ENCODE measurements around the gene MFAP3L. TPM values are rescaled to one million over a fixed set of nuclear protein-coding genes. Genes with fewer than 3 reads are reported as not detected.

Gene MFAP3L
- total RNA-seq, 1 donor from 2014 or later, result 14.2 TPM

GRCh38 chr4:169975131-169975837 is 50.9 kb downstream of the MFAP3L start:
- TF ChIP-seq CTCF (IDR thresholded peaks at IDR 0.05; ENCODE audit: insufficient read depth, low read length, poor library complexity, severe bottlenecking), result no peak
- no peak for DNase-seq (ENCODE audit: low read depth)
- Histone ChIP-seq H3K4me3 (ENCODE audit: low read depth, low read length) (no peak overlapping the region), H3K36me3 (ENCODE audit: control insufficient read depth, insufficient read depth, low read length) (no peaks in the 10 kb centered on the region), H3K27me3 (ENCODE audit: control insufficient read depth, insufficient read depth, low read length) (no peaks in the 10 kb centered on the region)

GRCh38 chr4:169971456-169972015 is 54.7 kb downstream of the MFAP3L start:
- DNase-seq (ENCODE audit: low read depth), result no peak
- no peak for TF ChIP-seq CTCF (IDR thresholded peaks at IDR 0.05; ENCODE audit: insufficient read depth, low read length, poor library complexity, severe bottlenecking)
- Histone ChIP-seq H3K27me3 (ENCODE audit: control insufficient read depth, insufficient read depth, low read length) (no peaks in the 10 kb centered on the region), H3K36me3 (ENCODE audit: control insufficient read depth, insufficient read depth, low read length) (no peaks in the 10 kb centered on the region), H3K4me3 (ENCODE audit: low read depth, low read length) (no peak overlapping the region)

GRCh38 chr4:169968999-169969398 is 57.2 kb downstream of the MFAP3L start:
- Histone ChIP-seq H3K4me3 (ENCODE audit: low read depth, low read length) (no peak overlapping the region), H3K27me3 (ENCODE audit: control insufficient read depth, insufficient read depth, low read length) (no peaks in the 10 kb centered on the region), H3K36me3 (ENCODE audit: control insufficient read depth, insufficient read depth, low read length) (no peaks in the 10 kb centered on the region)
- DNase-seq (ENCODE audit: low read depth), result no peak
- TF ChIP-seq CTCF (IDR thresholded peaks at IDR 0.05; ENCODE audit: insufficient read depth, low read length, poor library complexity, severe bottlenecking), result no peak

GRCh38 chr4:169963998-169964397 is 62.2 kb downstream of the MFAP3L start:
- no peak overlapping the region for H3K4me3 ChIP-seq (ENCODE audit: low read depth, low read length)
- no peaks in the 10 kb centered on the region for H3K36me3 ChIP-seq (ENCODE audit: control insufficient read depth, insufficient read depth, low read length)
- no peak for DNase-seq (ENCODE audit: low read depth)
- no peak for TF ChIP-seq CTCF (IDR thresholded peaks at IDR 0.05; ENCODE audit: insufficient read depth, low read length, poor library complexity, severe bottlenecking)
- no peaks in the 10 kb centered on the region for H3K27me3 ChIP-seq (ENCODE audit: control insufficient read depth, insufficient read depth, low read length)

- Histone ChIP-seq H3K27me3 (ENCODE audit: control insufficient read depth, insufficient read depth, low read length) (no peaks in the 10 kb centered on the region), H3K4me3 (ENCODE audit: low read depth, low read length) (no peak overlapping the region), H3K36me3 (ENCODE audit: control insufficient read depth, insufficient read depth, low read length) (no peaks in the 10 kb centered on the region)
- no peak for TF ChIP-seq CTCF (IDR thresholded peaks at IDR 0.05; ENCODE audit: insufficient read depth, low read length, poor library complexity, severe bottlenecking)
- DNase-seq (ENCODE audit: low read depth), result no peak
Observed at GRCh38 chr4:169959254-169959653, 66.9 kb downstream of the MFAP3L start.

GRCh38 chr4:169958629-169959028 is 67.6 kb downstream of the MFAP3L start:
- no peak for DNase-seq (ENCODE audit: low read depth)
- Histone ChIP-seq H3K27me3 (ENCODE audit: control insufficient read depth, insufficient read depth, low read length) (no peaks in the 10 kb centered on the region), H3K4me3 (ENCODE audit: low read depth, low read length) (no peak overlapping the region), H3K36me3 (ENCODE audit: control insufficient read depth, insufficient read depth, low read length) (no peaks in the 10 kb centered on the region)
- no peak for TF ChIP-seq CTCF (IDR thresholded peaks at IDR 0.05; ENCODE audit: insufficient read depth, low read length, poor library complexity, severe bottlenecking)
